GM12878 (cell line): Measurements from ENCODE around the gene SAMD7.

Experiments
- BCLAF1 ChIP-seq: fragments of 450-650 bp; IDR thresholded peaks from 2 replicates; pipeline ENCODE4 v1.6.1; 2017; ENCODE audit warnings: antibody characterized with exemption, mild to moderate bottlenecking, moderate library complexity
- CBFB ChIP-seq: IDR thresholded peaks from 2 replicates; pipeline ENCODE4 v1.6.1; 2016; ENCODE audit warnings: antibody characterized with exemption, low read depth
- EP300 ChIP-seq, 2 experiments: fragments of 150-350 bp in 1 of 2; IDR thresholded peaks; 2 replicates each; pipeline ENCODE4 v1.6.1; 2011 to 2012; ENCODE audit warnings: low read depth in 2 of 2, low read length in 2 of 2, borderline replicate concordance in 1 of 2, improper control_type of control experiment in 1 of 2, inconsistent platforms in 1 of 2; ENCODE audit not compliant: control insufficient read depth in 1 of 2
- EZH2 ChIP-seq: IDR thresholded peaks from 2 replicates; pipeline ENCODE4 v1.6.1; 2012; ENCODE audit warnings: low read depth, mild to moderate bottlenecking, control low read depth, inconsistent platforms, low read length, borderline replicate concordance; ENCODE audit not compliant: control insufficient read depth
- FOXK2 ChIP-seq: fragments of 450-650 bp; IDR thresholded peaks from 2 replicates; pipeline ENCODE4 v1.6.1; 2017; ENCODE audit warnings: mild to moderate bottlenecking, moderate library complexity
- NR2C2 ChIP-seq: IDR thresholded peaks from 2 replicates; pipeline ENCODE4 v1.6.1; 2011; ENCODE audit warnings: borderline replicate concordance, low read depth; ENCODE audit not compliant: control insufficient read depth, insufficient read length
- RAD21 ChIP-seq: IDR thresholded peaks from 2 replicates; pipeline ENCODE4 v1.6.1; 2011; ENCODE audit warnings: mild to moderate bottlenecking, low read depth, low read length, moderate library complexity; ENCODE audit not compliant: insufficient read depth
- RCOR1 ChIP-seq: conservative IDR thresholded peaks from 2 replicates; pipeline ENCODE4 v1.6.1; 2012; ENCODE audit warnings: low read depth, low read length, improper control_type of control experiment
- RFX5 ChIP-seq: IDR thresholded peaks from 2 replicates; pipeline ENCODE4 v1.6.1; 2011; ENCODE audit warnings: low read depth, low read length, improper control_type of control experiment
- SMC3 ChIP-seq: IDR thresholded peaks from 2 replicates; pipeline ENCODE4 v1.6.1; 2011; ENCODE audit warnings: low read length, improper control_type of control experiment, borderline replicate concordance
- ZNF24 ChIP-seq: fragments of 450-650 bp; IDR thresholded peaks from 2 replicates; pipeline ENCODE4 v1.6.1; 2017; ENCODE audit warnings: antibody characterized with exemption, mild to moderate bottlenecking
- TF ChIP-seq, protein P1 (sequence below): IDR thresholded peaks from 2 replicates; pipeline ENCODE4 v1.6.1; 2011; ENCODE audit warnings: low read depth, low read length, improper control_type of control experiment, borderline replicate concordance
- TF ChIP-seq, protein P2 (sequence below), 3 experiments: IDR thresholded peaks in 2 of 3; conservative IDR thresholded peaks in 1 of 3; 2 replicates each; pipeline ENCODE4 v1.5.1; 2011; ENCODE audit warnings: low read depth in 3 of 3, low read length in 3 of 3, mild to moderate bottlenecking in 3 of 3, control low read depth in 2 of 3, moderate library complexity in 2 of 3, inconsistent platforms in 1 of 3, mixed read lengths in 1 of 3; ENCODE audit not compliant: control insufficient read depth in 2 of 3, insufficient read depth in 1 of 3; ENCODE audit errors: extremely low read depth in 1 of 3
- TF ChIP-seq, protein P3 (sequence below): IDR thresholded peaks from 2 replicates; pipeline ENCODE4 v1.6.1; 2012; ENCODE audit warnings: mild to moderate bottlenecking, low read depth, low read length

DNA sequence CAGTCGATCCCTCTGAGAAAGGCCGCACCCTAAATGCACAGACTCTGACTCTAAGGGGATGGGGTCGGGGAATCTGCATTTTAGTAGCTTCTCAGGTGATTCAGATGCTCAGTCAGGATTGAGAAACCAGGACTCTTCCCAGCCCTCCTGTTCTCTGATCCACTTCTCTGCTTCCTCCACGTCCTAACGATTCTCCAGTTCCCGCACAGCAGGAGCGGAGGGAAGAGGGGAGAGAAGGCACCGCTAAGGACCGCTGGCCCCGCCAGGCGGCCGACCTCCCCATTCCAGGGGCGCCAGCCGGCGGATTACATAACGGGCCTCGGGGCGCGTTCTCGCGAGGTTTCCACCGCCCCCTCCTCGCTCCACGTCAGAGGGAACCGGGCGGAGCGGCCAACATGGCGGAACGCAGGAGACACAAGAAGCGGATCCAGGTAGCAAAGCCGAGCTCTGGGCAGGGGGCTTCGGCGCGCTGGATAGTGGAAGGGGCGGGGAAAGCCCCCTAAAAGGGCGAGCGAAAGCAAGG is 55.1 kb downstream of the SAMD7 start, which contains the start of gene SEC62:
- TF ChIP-seq EZH2 (no peak), RFX5 (peak; percentile 51; the same call in 1 of the 2 replicates), SMC3 (peak; percentile 65; the same call in 1 of the 2 replicates), BCLAF1 (no peak), CBFB (peak; percentile 94), RCOR1 (peak; percentile 98), RAD21 (peak; percentile 74), EP300 (IDR thresholded peaks at IDR 0.05; ENCODE audit: borderline replicate concordance in 1 of 2, control insufficient read depth in 1 of 2, low read depth in 2 of 2, low read length in 2 of 2) (no peak; a peak in 1 of 4 replicates), ZNF24 (peak; percentile 28; the same call in 1 of the 2 replicates), FOXK2 (no peak), NR2C2 (no peak)
- TF ChIP-seq, protein P1, sequence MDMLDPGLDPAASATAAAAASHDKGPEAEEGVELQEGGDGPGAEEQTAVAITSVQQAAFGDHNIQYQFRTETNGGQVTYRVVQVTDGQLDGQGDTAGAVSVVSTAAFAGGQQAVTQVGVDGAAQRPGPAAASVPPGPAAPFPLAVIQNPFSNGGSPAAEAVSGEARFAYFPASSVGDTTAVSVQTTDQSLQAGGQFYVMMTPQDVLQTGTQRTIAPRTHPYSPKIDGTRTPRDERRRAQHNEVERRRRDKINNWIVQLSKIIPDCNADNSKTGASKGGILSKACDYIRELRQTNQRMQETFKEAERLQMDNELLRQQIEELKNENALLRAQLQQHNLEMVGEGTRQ, result no peak
- TF ChIP-seq, protein P2, sequence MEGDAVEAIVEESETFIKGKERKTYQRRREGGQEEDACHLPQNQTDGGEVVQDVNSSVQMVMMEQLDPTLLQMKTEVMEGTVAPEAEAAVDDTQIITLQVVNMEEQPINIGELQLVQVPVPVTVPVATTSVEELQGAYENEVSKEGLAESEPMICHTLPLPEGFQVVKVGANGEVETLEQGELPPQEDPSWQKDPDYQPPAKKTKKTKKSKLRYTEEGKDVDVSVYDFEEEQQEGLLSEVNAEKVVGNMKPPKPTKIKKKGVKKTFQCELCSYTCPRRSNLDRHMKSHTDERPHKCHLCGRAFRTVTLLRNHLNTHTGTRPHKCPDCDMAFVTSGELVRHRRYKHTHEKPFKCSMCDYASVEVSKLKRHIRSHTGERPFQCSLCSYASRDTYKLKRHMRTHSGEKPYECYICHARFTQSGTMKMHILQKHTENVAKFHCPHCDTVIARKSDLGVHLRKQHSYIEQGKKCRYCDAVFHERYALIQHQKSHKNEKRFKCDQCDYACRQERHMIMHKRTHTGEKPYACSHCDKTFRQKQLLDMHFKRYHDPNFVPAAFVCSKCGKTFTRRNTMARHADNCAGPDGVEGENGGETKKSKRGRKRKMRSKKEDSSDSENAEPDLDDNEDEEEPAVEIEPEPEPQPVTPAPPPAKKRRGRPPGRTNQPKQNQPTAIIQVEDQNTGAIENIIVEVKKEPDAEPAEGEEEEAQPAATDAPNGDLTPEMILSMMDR (IDR thresholded peaks at IDR 0.05 in 2 of 3, conservative IDR thresholded peaks at IDR 0.05 in 1 of 3; ENCODE audit: control insufficient read depth in 2 of 3, extremely low read depth in 1 of 3, insufficient read depth in 1 of 3, low read depth in 3 of 3, low read length in 3 of 3), result peak; percentile 57 to 75 (median 64)
- TF ChIP-seq, protein P3, sequence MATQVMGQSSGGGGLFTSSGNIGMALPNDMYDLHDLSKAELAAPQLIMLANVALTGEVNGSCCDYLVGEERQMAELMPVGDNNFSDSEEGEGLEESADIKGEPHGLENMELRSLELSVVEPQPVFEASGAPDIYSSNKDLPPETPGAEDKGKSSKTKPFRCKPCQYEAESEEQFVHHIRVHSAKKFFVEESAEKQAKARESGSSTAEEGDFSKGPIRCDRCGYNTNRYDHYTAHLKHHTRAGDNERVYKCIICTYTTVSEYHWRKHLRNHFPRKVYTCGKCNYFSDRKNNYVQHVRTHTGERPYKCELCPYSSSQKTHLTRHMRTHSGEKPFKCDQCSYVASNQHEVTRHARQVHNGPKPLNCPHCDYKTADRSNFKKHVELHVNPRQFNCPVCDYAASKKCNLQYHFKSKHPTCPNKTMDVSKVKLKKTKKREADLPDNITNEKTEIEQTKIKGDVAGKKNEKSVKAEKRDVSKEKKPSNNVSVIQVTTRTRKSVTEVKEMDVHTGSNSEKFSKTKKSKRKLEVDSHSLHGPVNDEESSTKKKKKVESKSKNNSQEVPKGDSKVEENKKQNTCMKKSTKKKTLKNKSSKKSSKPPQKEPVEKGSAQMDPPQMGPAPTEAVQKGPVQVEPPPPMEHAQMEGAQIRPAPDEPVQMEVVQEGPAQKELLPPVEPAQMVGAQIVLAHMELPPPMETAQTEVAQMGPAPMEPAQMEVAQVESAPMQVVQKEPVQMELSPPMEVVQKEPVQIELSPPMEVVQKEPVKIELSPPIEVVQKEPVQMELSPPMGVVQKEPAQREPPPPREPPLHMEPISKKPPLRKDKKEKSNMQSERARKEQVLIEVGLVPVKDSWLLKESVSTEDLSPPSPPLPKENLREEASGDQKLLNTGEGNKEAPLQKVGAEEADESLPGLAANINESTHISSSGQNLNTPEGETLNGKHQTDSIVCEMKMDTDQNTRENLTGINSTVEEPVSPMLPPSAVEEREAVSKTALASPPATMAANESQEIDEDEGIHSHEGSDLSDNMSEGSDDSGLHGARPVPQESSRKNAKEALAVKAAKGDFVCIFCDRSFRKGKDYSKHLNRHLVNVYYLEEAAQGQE, result no peak
